GM12878 (cell line): Measurements from ENCODE around the gene PIP4K2B. TPM values are rescaled to one million over a fixed set of nuclear protein-coding genes. Genes with fewer than 3 reads are reported as not detected.
A peak's percentile ranks its signal among the peaks of the same experiment; 100 is the strongest.

Experiments used
- ATAC-seq: fragments of 200-7000 bp; cut with Tn5 transposase; 3 replicates; pipeline ENCODE4 v1.9.1; 2020; ENCODE audit warnings: mild to moderate bottlenecking, moderate library complexity
- BruUV-seq: library from RNA; stranded (reverse); fragments of 400-500 nt; replicated peaks from 2 replicates; lab custom pipeline; 2021; lab: Mats Ljungman, UMichigan
- CTCF ChIA-PET: fragments of 300-600 bp; sonication (Branson Sonifier 250); formaldehyde crosslinking; extraction: SDS; loops from one replicate; lab custom pipeline; 2021; ENCODE audit warnings: inconsistent platforms; lab: Yijun Ruan, JAX
- POLR2A ChIA-PET: fragments of 350-600 bp; formaldehyde crosslinking; extraction: SDS; loops from one replicate; lab custom pipeline; 2021; ENCODE audit warnings: inconsistent platforms; lab: Charles Lee
- RAD21 ChIA-PET: fragments of 300-600 bp; sonication (Branson Sonifier 250); formaldehyde crosslinking; loops from one replicate; lab custom pipeline; 2023; ENCODE audit warnings: antibody characterized with exemption; ENCODE audit not compliant: unreplicated experiment; lab: Charles Lee
- SMC1A ChIA-PET: fragments of 300-600 bp; sonication (Branson Sonifier 250); formaldehyde crosslinking; loops from one replicate; lab custom pipeline; 2023; ENCODE audit not compliant: unreplicated experiment, uncharacterized antibody; lab: Charles Lee
- DNase-seq: peaks from one replicate; pipeline ENCODE4 v3.0.0-alpha.2; 2011; ENCODE audit warnings: low read depth, low spot score
- FAIRE-seq: peaks from 3 replicates; lab custom pipeline; 2011; peaks lifted over from hg19 to GRCh38; lab: Jason Lieb, UNC
- H2AFZ ChIP-seq: 2 replicates; pipeline ENCODE4 v1.6.0; 2011; ENCODE audit warnings: low read depth, low read length, control low read depth; ENCODE audit not compliant: control insufficient read depth
- H3K27ac ChIP-seq: 2 replicates; pipeline ENCODE4 v1.5.1; 2011; ENCODE audit warnings: control low read depth; ENCODE audit not compliant: control insufficient read depth, insufficient read depth
- H3K27me3 ChIP-seq, 2 experiments: replicated peaks in 1 of 2; 2 replicates each; pipeline versions ENCODE4 v1.6.0 to v1.6.1; 2011; ENCODE audit warnings: low read length in 1 of 2; ENCODE audit not compliant: control insufficient read depth in 2 of 2, insufficient read depth in 2 of 2
- H3K36me3 ChIP-seq, 2 experiments: 2 replicates each; pipeline ENCODE4 v1.5.1; 2011; ENCODE audit warnings: low read length in 1 of 2; ENCODE audit not compliant: control insufficient read depth in 2 of 2, insufficient read depth in 2 of 2
- H3K4me1 ChIP-seq: 2 replicates; pipeline ENCODE4 v1.6.1; 2011; ENCODE audit warnings: mild to moderate bottlenecking, low read length, moderate library complexity, mixed read lengths; ENCODE audit not compliant: control insufficient read depth, insufficient read depth
- H3K4me2 ChIP-seq: 2 replicates; pipeline ENCODE4 v1.6.0; 2011; ENCODE audit warnings: control low read depth; ENCODE audit not compliant: control insufficient read depth, insufficient read depth
- H3K4me3 ChIP-seq: fragments of 200-600 bp; sonication (generic); 2 replicates; pipeline ENCODE4 v1.5.1; 2016
- H3K79me2 ChIP-seq: 2 replicates; pipeline ENCODE4 v1.6.0; 2011; ENCODE audit warnings: low read length; ENCODE audit not compliant: control insufficient read depth, insufficient read depth
- H3K9ac ChIP-seq: 2 replicates; pipeline ENCODE4 v1.8.0; 2011; ENCODE audit warnings: low read length, control low read depth, mixed read lengths; ENCODE audit not compliant: control insufficient read depth, insufficient read depth
- H3K9me3 ChIP-seq: replicated peaks from 3 replicates; pipeline ENCODE4 v1.5.1; 2011; ENCODE audit warnings: mild to moderate bottlenecking, low read length; ENCODE audit not compliant: control insufficient read depth, insufficient read depth
- H4K20me1 ChIP-seq: 2 replicates; pipeline ENCODE4 v1.6.0; 2011; ENCODE audit not compliant: control insufficient read depth, insufficient read depth
- CHD2 ChIP-seq: IDR thresholded peaks from 2 replicates; pipeline ENCODE4 v1.6.1; 2011; ENCODE audit warnings: low read depth, low read length, improper control_type of control experiment, borderline replicate concordance
- ESRRA ChIP-seq: IDR thresholded peaks from 2 replicates; pipeline ENCODE4 v1.6.1; 2012; ENCODE audit warnings: mild to moderate bottlenecking, low read length, improper control_type of control experiment
- HDAC2 ChIP-seq: fragments of 200-600 bp; sonication (generic); IDR thresholded peaks from 2 replicates; pipeline ENCODE4 v1.6.1; 2017
- IRF4 ChIP-seq: IDR thresholded peaks from 2 replicates; pipeline ENCODE4 v1.6.1; 2011; ENCODE audit warnings: low read depth, low read length
- MXI1 ChIP-seq: fragments of 150-350 bp; IDR thresholded peaks from 2 replicates; pipeline ENCODE4 v1.6.1; 2011; ENCODE audit warnings: low read depth, mild to moderate bottlenecking, inconsistent platforms, low read length, improper control_type of control experiment
- NFYB ChIP-seq: IDR thresholded peaks from 2 replicates; pipeline ENCODE4 v1.6.1; 2011; ENCODE audit warnings: low read depth, mild to moderate bottlenecking, low read length, improper control_type of control experiment, moderate library complexity; ENCODE audit not compliant: insufficient read depth
- PML ChIP-seq: IDR thresholded peaks from 2 replicates; pipeline ENCODE4 v1.6.1; 2012; ENCODE audit warnings: low read length, inconsistent platforms
- POLR2A ChIP-seq: IDR thresholded peaks from 2 replicates; pipeline ENCODE4 v1.6.1; 2011; ENCODE audit warnings: low read depth, mild to moderate bottlenecking, low read length
- POLR2AphosphoS2 ChIP-seq: IDR thresholded peaks from 2 replicates; pipeline ENCODE4 v1.6.1; 2011; ENCODE audit warnings: low read depth, mild to moderate bottlenecking, low read length, improper control_type of control experiment, moderate library complexity
- PRDM15 ChIP-seq: fragments of 450-650 bp; formaldehyde crosslinking; IDR thresholded peaks from 2 replicates; pipeline ENCODE4 v1.4.0; 2020; ENCODE audit warnings: mild to moderate bottlenecking, moderate library complexity
- SMAD1 ChIP-seq: fragments of 450-650 bp; IDR thresholded peaks from 2 replicates; pipeline ENCODE4 v1.6.1; 2018; ENCODE audit warnings: mild to moderate bottlenecking, low read depth; ENCODE audit not compliant: partially characterized antibody
- SRF ChIP-seq, 2 experiments: IDR thresholded peaks; 2 replicates each; pipeline ENCODE4 v1.6.1; 2011; ENCODE audit warnings: low read depth in 2 of 2, low read length in 2 of 2, mild to moderate bottlenecking in 1 of 2, moderate library complexity in 1 of 2
- TCF12 ChIP-seq: IDR thresholded peaks from 2 replicates; pipeline ENCODE4 v1.6.1; 2011; ENCODE audit warnings: low read depth, mild to moderate bottlenecking, low read length
- TCF7 ChIP-seq: IDR thresholded peaks from 2 replicates; pipeline ENCODE4 v1.6.1; 2014; ENCODE audit warnings: antibody characterized with exemption, borderline replicate concordance
- ZNF24 ChIP-seq: fragments of 450-650 bp; IDR thresholded peaks from 2 replicates; pipeline ENCODE4 v1.6.1; 2017; ENCODE audit warnings: antibody characterized with exemption, mild to moderate bottlenecking
- WGBS: methylation state at CpG from one replicate; pipeline ENCODE4 v1.1.6; 2016; ENCODE audit warnings: low lambda C conversion rate; ENCODE audit not compliant: insufficient replicate concordance, insufficient coverage; ENCODE audit errors: missing lambda C conversion rate; 5-methylcytosine and 5-hydroxymethylcytosine counted together
- in situ Hi-C: fragments of 300-500 bp; cut with MboI; formaldehyde crosslinking; loops from 9 replicates; pipeline ENCODE4 v1.14.3; 2018; ENCODE audit warnings: mixed read lengths
- intact Hi-C: fragments of 100-400 bp; cut with micrococcal nuclease; formaldehyde crosslinking; loops from one replicate; pipeline ENCODE4 v1.14.2; 2022; ENCODE audit not compliant: unreplicated experiment
- polyA plus RNA-seq, 11 experiments: library from polyadenylated mRNA; depleted of rRNA in 4 of 11; unstranded in 6 of 11; stranded (reverse) in 5 of 11; fragments of >200 nt; fragmentation: Nextera tagmentation in 4 of 11; fragmentation: Illumina TruSeq in 1 of 11; extraction: Ambion mirVana in 4 of 11; extraction: Trizol in 1 of 11; gene quantifications; 1 replicate in 1 of 11; 2 replicates in 10 of 11; pipeline versions ENCODE4 v1.2.1 to v1.2.3, GENCODE V29; 2011 to 2016; ENCODE audit warnings: inconsistent platforms in 2 of 11, missing spikeins in 2 of 11, low read depth in 1 of 11
- total RNA-seq, 4 experiments: library from RNA; depleted of rRNA in 3 of 4; stranded (reverse); fragments of >200 nt in 3 of 4; fragmentation: Illumina TruSeq in 1 of 4; extraction: Trizol in 1 of 4; gene quantifications; 2 replicates each; pipeline versions ENCODE4 v1.2.1 to v1.2.3, GENCODE V29; 2013 to 2021

The PIP4K2B gene
- total and polyA plus RNA-seq, 10 of the 15 experiments (the other 5 are each of a cell fraction or from before 2014, with no cell fraction given): 3.8 to 30.3 (median 18.2) TPM

- no peak for ATAC-seq
- CTCF ChIA-PET: no interaction called here
- in situ Hi-C loops (no loop called here), intact Hi-C loops (no loop called here)
- RAD21 ChIA-PET: no interaction called here
- H4K20me1 ChIP-seq: no peaks in the 10 kb centered on the region
- no peak for DNase-seq
- peaks cover 28% of the 10 kb centered on the region for H3K4me1 ChIP-seq
- H3K4me3 ChIP-seq: no peak overlapping the region
- H3K36me3 ChIP-seq: peaks cover 3 to 5% of the 10 kb centered on the region in 2 experiments; a peak in 2 of 4 replicates
- no peak overlapping the region for H3K9ac ChIP-seq
- no peak overlapping the region for H3K27ac ChIP-seq
- BruUV-seq: no TSS peak
- POLR2A ChIA-PET: no interaction called here
- H2AFZ ChIP-seq: no peak overlapping the region
- no peaks in the 10 kb centered on the region for H3K79me2 ChIP-seq
- no peak for FAIRE-seq
- SMC1A ChIA-PET: no interaction called here
- no peaks in the 10 kb centered on the region for H3K27me3 ChIP-seq
- TF ChIP-seq POLR2A (0 out of 2 replicates have a peak, but pooled peaks have one; percentile 18), SMAD1 (no peak), ESRRA (no peak), NFYB (0 out of 2 replicates have a peak, but pooled peaks have one; percentile 12)
- H3K4me2 ChIP-seq: no peak overlapping the region
- 67% methylated on average over 10 of the region's 10 CpGs for WGBS
- H3K9me3 ChIP-seq: no peaks in the 10 kb centered on the region; the same call in 2 of the 3 replicates
Observed at GRCh38 chr17:38725066-38725465, 74.3 kb downstream of the PIP4K2B start.

- ChIA-PET CTCF (no interaction called here), POLR2A (no interaction called here), SMC1A (no interaction called here), RAD21 (no interaction called here)
- no peak overlapping the region for H3K4me3 ChIP-seq
- H3K9ac ChIP-seq: no peak overlapping the region
- no peak for ATAC-seq
- H4K20me1 ChIP-seq: no peaks in the 10 kb centered on the region
- in situ Hi-C loops (no loop called here), intact Hi-C loops (no loop called here)
- no peak for DNase-seq
- H2AFZ ChIP-seq: no peak overlapping the region
- H3K4me1 ChIP-seq: peaks cover 25% of the 10 kb centered on the region
- no peaks in the 10 kb centered on the region; the same call in 2 of the 3 replicates for H3K9me3 ChIP-seq
- no TSS peak for BruUV-seq
- 83% methylated on average over 16 of the region's 16 CpGs for WGBS
- H3K27ac ChIP-seq: no peak overlapping the region
- no peaks in the 10 kb centered on the region for H3K79me2 ChIP-seq
- no peak for FAIRE-seq
- H3K36me3 ChIP-seq: peaks cover 3 to 5% of the 10 kb centered on the region in 2 experiments; a peak in 2 of 4 replicates
- no peak overlapping the region for H3K4me2 ChIP-seq
- no peaks in the 10 kb centered on the region for H3K27me3 ChIP-seq
- TF ChIP-seq ZNF24 (no peak), MXI1 (no peak), ESRRA (no peak), IRF4 (no peak), PML (no peak), TCF12 (no peak), SRF (IDR thresholded peaks at IDR 0.05; ENCODE audit: low read depth in 2 of 2, low read length in 2 of 2) (no peak), TCF7 (no peak), PRDM15 (CRISPR knock-in tag) (no peak), HDAC2 (no peak), CHD2 (no peak), POLR2AphosphoS2 (no peak)
Observed at GRCh38 chr17:38724337-38724988, 74.9 kb downstream of the PIP4K2B start.
